GM18511 (cell line): ENCODE results near the gene HMG20B.
A peak's percentile ranks its signal among the peaks of the same experiment; 100 is the strongest.
"Not testable (repeated sequence)": the region's sequence is repeated elsewhere in the genome, so short reads cannot be mapped to it uniquely, and the experiment has no call there.

Experiments used
- ATAC-seq: cut with Tn5 transposase; IDR thresholded peaks from one replicate; pipeline ENCODE4 v1.9.1; 2021; ENCODE audit warnings: mild to moderate bottlenecking, moderate library complexity; ENCODE audit not compliant: unreplicated experiment

Gene HMG20B

DNA sequence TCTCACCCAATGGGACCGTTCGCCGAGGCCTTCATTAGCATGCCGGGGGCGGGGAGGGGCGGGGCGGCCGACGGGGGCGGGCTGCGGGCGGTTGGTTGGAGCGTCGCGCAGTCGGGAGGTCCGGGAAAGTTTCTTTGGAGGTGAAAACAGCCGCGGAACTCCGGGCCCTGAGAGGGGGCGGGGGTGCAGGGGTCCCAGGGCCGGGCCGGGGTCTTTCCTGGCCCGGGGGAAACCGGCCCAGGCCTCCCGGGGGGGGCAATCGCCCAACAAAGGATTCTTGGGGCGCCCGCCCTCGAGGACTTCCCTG is at the start of gene HMG20B:
Gene HMG20B (plus strand): TSS at position 90 of the 307 bp plus-strand sequence. CDS start 366 bp downstream, outside the sequence.
- ATAC-seq, result peak; percentile 6

DNA sequence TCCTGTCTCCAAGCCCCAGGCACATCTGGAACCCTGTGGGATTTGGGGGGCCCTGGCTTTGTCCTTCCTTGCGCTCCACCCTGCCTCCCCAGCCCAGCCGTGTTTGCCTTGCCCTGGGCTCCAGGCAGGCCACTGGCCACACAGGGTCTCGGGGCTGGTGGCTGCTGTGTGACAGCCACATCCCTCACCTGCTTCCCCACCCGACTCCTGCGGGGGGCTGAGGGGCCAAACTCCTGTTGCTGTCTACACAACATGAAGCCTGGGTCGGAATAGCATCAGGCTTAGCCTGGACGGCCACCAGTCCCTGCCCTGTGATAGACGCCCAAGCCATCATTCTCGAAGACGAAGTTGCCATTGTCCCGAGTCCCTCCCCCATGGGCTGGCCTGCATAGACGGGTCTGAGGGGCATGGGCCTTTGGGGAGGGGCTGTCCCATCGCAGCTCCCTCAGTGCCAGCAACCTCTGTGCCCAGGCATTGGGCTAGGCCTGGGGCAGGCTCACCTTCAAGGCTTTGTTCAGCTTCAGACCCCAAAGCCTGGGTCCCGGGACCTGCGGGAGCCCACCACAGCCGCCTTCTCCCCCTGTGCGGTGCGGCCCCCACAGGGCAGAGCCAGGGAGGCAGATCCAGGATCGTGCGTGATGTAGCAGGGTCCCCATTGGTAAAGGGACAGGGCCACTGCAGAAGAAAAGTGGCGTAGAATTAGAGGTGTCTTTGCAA is 49.2 kb upstream of the HMG20B start:
- ATAC-seq, result no peak

DNA sequence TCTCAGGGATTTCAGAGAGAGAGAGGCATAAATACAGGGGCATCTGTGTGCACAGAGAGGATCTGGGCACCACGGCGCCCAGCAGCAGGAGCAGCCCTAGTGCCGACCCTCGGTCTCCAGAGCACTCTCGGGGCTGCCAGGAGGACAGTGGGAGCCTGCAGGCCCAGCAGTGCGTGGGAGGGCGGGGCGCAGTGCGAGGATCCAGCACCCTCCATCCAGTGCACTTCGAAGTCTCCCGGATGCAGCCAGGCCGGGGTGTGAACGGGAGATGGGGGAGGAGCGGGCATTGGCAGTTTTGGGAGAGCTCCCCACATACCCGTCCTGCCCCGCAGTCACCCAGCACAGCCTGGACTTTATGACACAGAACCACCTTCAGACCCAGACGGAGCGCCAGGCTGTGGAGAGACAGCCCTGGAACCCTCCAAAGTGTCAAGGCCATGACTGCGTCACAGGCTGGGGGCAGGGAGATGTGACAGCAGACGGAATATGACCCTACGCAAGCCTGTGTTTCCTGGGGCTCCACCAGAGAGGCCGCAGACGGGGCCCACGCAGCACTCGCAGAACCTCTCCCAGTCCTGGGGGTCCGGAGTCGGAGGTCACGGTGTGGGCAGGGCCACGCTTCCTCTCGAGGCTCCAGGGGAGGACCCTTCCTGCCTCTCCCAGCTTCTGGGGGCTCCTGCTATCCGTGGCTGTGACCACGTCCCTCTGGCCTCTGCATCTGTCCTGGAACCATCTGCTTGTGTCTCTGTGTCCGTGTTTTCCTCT is 48.5 kb upstream of the HMG20B start:
- no peak for ATAC-seq

GRCh38 chr19:3524904-3525451 is 47.8 kb upstream of the HMG20B start:
- no peak for ATAC-seq

- no peak for ATAC-seq
Measured at GRCh38 chr19:3526507-3527237, 46.1 kb upstream of the HMG20B start.

GRCh38 chr19:3527238-3527910 is 45.4 kb upstream of the HMG20B start:
- ATAC-seq, result no peak

DNA sequence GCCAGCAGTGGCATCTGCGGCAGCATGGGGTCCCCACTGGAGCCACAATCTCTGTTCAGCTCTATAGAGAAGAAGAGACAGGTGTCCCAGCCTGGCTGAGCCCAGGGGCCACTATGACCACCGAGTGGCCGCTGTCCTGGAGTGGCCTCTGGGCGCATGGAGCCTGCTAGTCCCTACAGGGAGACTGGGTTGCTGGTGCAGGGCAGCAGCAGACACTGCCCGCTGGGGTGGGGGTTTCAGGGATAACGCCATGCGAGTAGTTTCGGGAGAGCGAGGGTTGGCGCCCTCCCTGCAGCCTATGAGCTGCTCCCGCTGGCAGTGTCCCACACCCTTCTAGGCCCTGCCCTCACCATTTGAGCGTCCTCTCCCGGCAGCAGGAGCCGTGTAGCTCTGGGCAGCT is 44.7 kb upstream of the HMG20B start:
- ATAC-seq, result no peak

DNA sequence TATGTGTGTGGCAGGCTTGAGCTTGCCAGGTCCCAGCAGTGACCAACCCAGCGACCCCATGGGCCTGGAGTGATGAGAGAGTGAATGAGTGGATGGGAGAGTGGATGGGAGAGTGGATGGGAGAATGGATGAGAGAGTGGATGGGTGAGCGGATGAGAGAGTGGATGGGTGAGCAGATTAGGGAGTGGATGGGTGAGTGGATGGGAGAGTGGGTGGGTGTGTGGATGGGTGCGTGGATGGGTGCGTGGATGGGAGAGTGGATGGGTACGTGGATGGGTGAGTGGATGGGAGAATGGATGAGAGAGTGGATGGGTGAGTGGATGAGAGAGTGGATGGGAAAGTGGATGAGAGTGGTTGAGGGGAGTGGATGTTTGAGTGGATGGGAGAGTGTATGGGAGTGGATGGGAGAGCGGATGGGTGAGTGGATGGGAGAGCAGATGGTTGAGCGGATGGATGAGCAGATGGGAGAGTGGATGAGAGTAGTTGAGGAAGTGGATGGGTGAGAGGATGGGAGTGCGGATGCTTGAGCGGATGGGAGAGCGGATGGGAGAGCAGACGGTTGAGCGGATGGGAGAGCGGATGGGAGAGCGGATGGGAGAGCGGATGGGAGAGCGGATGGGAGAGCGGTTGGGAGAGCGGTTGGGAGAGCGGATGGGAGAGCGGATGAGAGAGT is 44.1 kb upstream of the HMG20B start:
- no peak for ATAC-seq

DNA sequence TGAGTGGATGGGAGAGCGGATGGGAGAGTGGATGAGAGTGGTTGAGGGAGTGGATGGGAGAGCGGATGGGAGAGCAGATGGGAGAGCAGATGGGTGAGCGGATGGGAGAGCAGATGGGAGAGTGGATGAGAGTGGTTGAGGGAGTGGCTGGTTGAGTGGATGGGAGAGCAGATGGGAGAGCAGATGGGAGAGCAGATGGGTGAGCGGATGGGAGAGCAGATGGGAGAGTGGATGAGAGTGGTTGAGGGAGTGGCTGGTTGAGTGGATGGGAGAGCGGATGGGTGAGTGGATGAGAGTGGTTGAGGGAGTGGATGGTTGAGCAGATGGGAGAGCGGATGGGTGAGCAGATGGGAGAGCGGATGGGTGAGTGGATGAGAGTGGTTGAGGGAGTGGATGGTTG is 43.4 kb upstream of the HMG20B start:
- ATAC-seq, result not testable (repeated sequence)

GRCh38 chr19:3530389-3530788 is 42.4 kb upstream of the HMG20B start:
- no peak for ATAC-seq

DNA sequence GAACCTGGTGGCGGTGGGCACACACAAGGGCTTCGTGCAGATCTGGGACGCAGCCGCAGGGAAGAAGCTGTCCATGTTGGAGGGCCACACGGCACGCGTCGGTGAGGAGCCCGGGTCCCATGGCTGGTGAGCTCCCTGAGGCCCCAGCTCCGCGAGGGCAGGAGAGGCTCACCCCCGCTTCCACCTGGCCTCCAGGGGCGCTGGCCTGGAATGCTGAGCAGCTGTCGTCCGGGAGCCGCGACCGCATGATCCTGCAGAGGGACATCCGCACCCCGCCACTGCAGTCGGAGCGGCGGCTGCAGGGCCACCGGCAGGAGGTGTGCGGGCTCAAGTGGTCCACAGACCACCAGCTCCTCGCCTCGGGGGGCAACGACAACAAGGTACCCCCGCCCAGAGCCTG is 41.0 kb upstream of the HMG20B start:
- no peak for ATAC-seq

DNA sequence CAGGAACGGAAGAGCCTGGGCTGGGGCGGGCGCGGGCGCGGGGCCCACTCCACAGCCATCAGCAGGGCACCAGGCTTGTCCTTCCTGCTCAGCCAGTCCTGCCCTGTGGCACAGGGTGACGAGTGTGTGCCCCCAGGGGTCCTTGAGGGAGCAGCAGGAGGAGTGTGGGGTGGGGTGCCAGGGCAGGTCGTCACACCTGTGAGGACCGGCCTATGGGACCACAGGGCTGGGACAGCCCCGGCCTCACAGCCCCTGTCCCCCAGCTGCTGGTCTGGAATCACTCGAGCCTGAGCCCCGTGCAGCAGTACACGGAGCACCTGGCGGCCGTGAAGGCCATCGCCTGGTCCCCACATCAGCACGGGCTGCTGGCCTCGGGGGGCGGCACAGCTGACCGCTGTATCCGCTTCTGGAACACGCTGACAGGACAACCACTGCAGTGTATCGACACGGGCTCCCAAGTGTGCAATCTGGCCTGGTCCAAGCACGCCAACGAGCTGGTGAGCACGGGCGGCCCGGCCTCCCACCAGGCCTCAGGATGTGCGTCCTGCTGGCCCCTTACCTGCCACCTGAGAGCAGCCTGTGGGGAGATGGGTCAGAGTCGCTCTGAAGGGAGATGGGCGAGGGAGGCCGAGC is 40.5 kb upstream of the HMG20B start:
- ATAC-seq, result no peak

GRCh38 chr19:3533033-3533432 is 39.7 kb upstream of the HMG20B start:
- no peak for ATAC-seq

DNA sequence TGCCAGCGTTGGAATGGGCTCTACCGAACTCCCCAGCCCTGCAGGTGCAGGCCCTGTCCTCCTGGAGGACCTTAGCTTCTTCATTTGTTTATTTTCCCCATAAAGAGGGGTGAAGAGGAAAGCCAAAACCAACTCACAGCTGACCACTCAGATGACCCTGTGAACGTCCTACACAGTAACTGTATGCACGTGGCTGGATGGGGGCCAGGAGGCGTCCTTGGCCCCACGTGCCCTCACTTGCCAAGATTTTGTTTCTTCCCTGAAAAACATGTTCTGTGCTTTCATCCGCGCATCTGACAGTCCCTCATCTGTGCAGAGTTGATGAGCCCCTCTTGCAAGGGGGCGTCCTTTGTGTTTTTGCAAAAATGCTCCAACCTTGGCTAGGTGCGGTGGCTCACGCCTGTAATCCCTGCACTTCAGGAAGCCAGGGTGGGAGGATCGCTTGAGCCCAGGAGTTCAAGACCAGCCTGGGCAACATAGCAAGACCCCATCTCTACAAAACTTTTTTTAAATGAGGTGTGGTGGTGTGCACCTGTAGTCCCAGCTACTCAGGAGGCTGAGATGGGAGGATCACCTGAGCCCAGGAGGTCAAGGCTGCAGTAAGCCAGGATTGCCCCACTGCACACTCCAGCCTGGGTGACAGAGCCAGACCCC is 39.1 kb upstream of the HMG20B start:
- no peak for ATAC-seq

- no peak for ATAC-seq
Measured at GRCh38 chr19:3534375-3535234, 38.1 kb upstream of the HMG20B start.

GRCh38 chr19:3535235-3535535 is 37.6 kb upstream of the HMG20B start:
- no peak for ATAC-seq

DNA sequence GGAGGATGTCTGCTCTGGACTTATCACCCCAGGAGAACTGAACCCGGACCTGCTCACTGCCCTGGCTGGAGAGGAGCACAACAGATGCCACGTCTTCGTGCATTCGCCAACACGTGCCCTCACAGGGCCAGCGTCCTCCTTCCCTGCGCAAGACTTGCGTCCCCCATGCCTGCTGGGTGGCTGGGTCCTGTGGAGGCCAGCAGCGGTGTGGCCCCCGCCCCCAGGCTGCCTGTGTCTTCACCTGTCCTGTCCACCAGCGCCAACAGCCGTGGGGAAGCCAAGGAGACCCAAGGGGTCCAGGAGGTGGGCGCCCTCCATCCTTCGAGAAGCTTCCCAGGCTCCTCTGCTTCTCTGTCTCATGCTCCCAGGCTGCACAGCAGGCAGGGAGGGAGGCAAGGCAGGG is 37.2 kb upstream of the HMG20B start:
- no peak for ATAC-seq

- ATAC-seq, result no peak
Measured at GRCh38 chr19:3535981-3536380, 36.8 kb upstream of the HMG20B start.
